GM23338 (cell line): ENCODE data around the gene TBX2. TPM values are rescaled to one million over a fixed set of nuclear protein-coding genes. Genes with fewer than 3 reads are reported as not detected.

Source experiments
- ATAC-seq: fragments of 200-7000 bp; cut with Tn5 transposase; 3 replicates; pipeline ENCODE4 v1.9.1; 2020
- DNase-seq: peaks from one replicate; pipeline ENCODE4 v3.0.0-alpha.2; 2015; ENCODE audit warnings: low spot score
- H2AFZ ChIP-seq: fragments of 200-600 bp; sonication (generic); 2 replicates; pipeline ENCODE4 v1.8.0; 2016; ENCODE audit warnings: antibody characterized with exemption, mild to moderate bottlenecking, moderate library complexity
- H3F3A ChIP-seq: fragments of 200-600 bp; sonication (generic); replicated peaks from 2 replicates; pipeline ENCODE4 v1.8.0; 2017; ENCODE audit warnings: antibody characterized with exemption, mixed run types, low read depth
- H3K27ac ChIP-seq: fragments of 200-600 bp; sonication (generic); 2 replicates; pipeline ENCODE4 v1.6.1; 2016; ENCODE audit warnings: low read depth
- H3K27me3 ChIP-seq: fragments of 200-600 bp; sonication (generic); 2 replicates; pipeline ENCODE4 v1.8.0; 2016; ENCODE audit warnings: mild to moderate bottlenecking, mixed run types, moderate library complexity; ENCODE audit not compliant: insufficient read depth
- H3K36me3 ChIP-seq: fragments of 200-600 bp; sonication (generic); 2 replicates; pipeline ENCODE4 v1.8.0; 2016; ENCODE audit warnings: mild to moderate bottlenecking; ENCODE audit not compliant: insufficient read depth
- H3K4me1 ChIP-seq: fragments of 200-600 bp; sonication (generic); 2 replicates; pipeline ENCODE4 v1.8.0; 2016; ENCODE audit warnings: mild to moderate bottlenecking, moderate library complexity; ENCODE audit not compliant: insufficient read depth
- H3K4me2 ChIP-seq: fragments of 200-600 bp; sonication (generic); 2 replicates; pipeline ENCODE4 v1.7.1; 2017; ENCODE audit warnings: mixed run types
- H3K4me3 ChIP-seq: fragments of 200-600 bp; sonication (generic); 2 replicates; pipeline ENCODE4 v1.6.1; 2016; ENCODE audit warnings: mixed run types
- H3K79me2 ChIP-seq: fragments of 200-600 bp; sonication (generic); replicated peaks from 2 replicates; pipeline ENCODE4 v1.8.0; 2017; ENCODE audit warnings: mild to moderate bottlenecking; ENCODE audit not compliant: insufficient read depth
- H3K9me2 ChIP-seq: fragments of 200-600 bp; sonication (generic); 2 replicates; pipeline ENCODE4 v1.8.0; 2017; ENCODE audit not compliant: insufficient read depth
- H4K20me1 ChIP-seq: fragments of 200-600 bp; sonication (generic); replicated peaks from 2 replicates; pipeline ENCODE4 v1.8.0; 2017; ENCODE audit warnings: mild to moderate bottlenecking; ENCODE audit not compliant: insufficient read depth
- H3K27ac Mint-ChIP-seq: 2 replicates; pipeline ENCODE4 v1.8.0; 2020; ENCODE audit warnings: inconsistent platforms, mild to moderate bottlenecking, moderate library complexity, mixed read lengths
- H3K27me3 Mint-ChIP-seq: 3 replicates; pipeline ENCODE4 v1.8.0; 2022; ENCODE audit warnings: low read depth, mild to moderate bottlenecking, moderate library complexity, mixed read lengths, inconsistent platforms; ENCODE audit not compliant: insufficient read depth, poor library complexity
- H3K36me3 Mint-ChIP-seq: 3 replicates; pipeline ENCODE4 v1.8.0; 2021; ENCODE audit warnings: low read depth, mild to moderate bottlenecking, inconsistent platforms, moderate library complexity, mixed read lengths
- H3K4me1 Mint-ChIP-seq: 3 replicates; pipeline ENCODE4 v1.8.0; 2020; ENCODE audit warnings: mild to moderate bottlenecking, inconsistent platforms, mixed read lengths
- H3K4me3 Mint-ChIP-seq: 3 replicates; pipeline ENCODE4 v1.8.0; 2021; ENCODE audit warnings: moderate library complexity, mild to moderate bottlenecking, inconsistent platforms, mixed read lengths
- H3K9me3 Mint-ChIP-seq: 3 replicates; pipeline ENCODE4 v1.8.0; 2020; ENCODE audit warnings: moderate library complexity, mild to moderate bottlenecking, inconsistent platforms, mixed read lengths
- CREB1 ChIP-seq: fragments of 250-450 bp; sonication (Bioruptor Pico); IDR thresholded peaks from 2 replicates; pipeline ENCODE4 v1.5.0; 2020; ENCODE audit warnings: low read depth, mild to moderate bottlenecking, moderate library complexity
- EZH2 ChIP-seq: fragments of 200-600 bp; sonication (generic); IDR thresholded peaks from one replicate; pipeline ENCODE4 v1.8.0; 2017; ENCODE audit warnings: antibody characterized with exemption, mild to moderate bottlenecking, low read depth; ENCODE audit not compliant: unreplicated experiment
- EZH2phosphoT487 ChIP-seq: fragments of 200-600 bp; sonication (generic); IDR thresholded peaks from one replicate; pipeline ENCODE4 v1.8.1; 2018; ENCODE audit warnings: antibody characterized with exemption; ENCODE audit not compliant: unreplicated experiment
- NANOG ChIP-seq: IDR thresholded peaks from 2 replicates; pipeline ENCODE4 v1.6.1; 2016; ENCODE audit warnings: antibody characterized with exemption, borderline replicate concordance
- STAT1 ChIP-seq: IDR thresholded peaks from one replicate; pipeline ENCODE4 v1.6.1; 2016; ENCODE audit warnings: antibody characterized with exemption; ENCODE audit not compliant: unreplicated experiment
- ZNF331 ChIP-seq: fragments of 250-450 bp; sonication (Bioruptor Pico); IDR thresholded peaks from 2 replicates; pipeline ENCODE4 v1.5.0; 2020; ENCODE audit warnings: low read depth, mild to moderate bottlenecking, moderate library complexity
- polyA plus RNA-seq: library from polyadenylated mRNA; unstranded; fragments of >200 nt; fragmentation: Nextera tagmentation; extraction: Ambion mirVana; gene quantifications from 2 replicates; pipeline ENCODE4 v1.2.1, GENCODE V29; 2016
- total RNA-seq: library from RNA; depleted of rRNA; stranded (reverse); fragments of >200 nt; shearing (Covaris generic); gene quantifications from 2 replicates; pipeline ENCODE4 v1.2.3, GENCODE V29; 2014
- TF ChIP-seq, protein P1 (sequence below), 2 experiments: fragments of 200-600 bp in 1 of 2; sonication (generic) in 1 of 2; conservative IDR thresholded peaks; 2 replicates each; pipeline versions ENCODE4 v1.5.1 to v1.6.1; 2016 to 2017; ENCODE audit warnings: antibody characterized with exemption in 2 of 2, low read depth in 2 of 2, mild to moderate bottlenecking in 2 of 2, moderate library complexity in 1 of 2
- TF ChIP-seq, protein P2 (sequence below): IDR thresholded peaks from one replicate; pipeline ENCODE4 v1.6.1; 2018; ENCODE audit warnings: antibody characterized with exemption; ENCODE audit not compliant: unreplicated experiment
- TF ChIP-seq, protein P3 (sequence below): IDR thresholded peaks from 2 replicates; pipeline ENCODE4 v1.6.1; 2016; ENCODE audit warnings: antibody characterized with exemption

The TBX2 gene
- total and polyA plus RNA-seq, 2 experiments from 2014 or later: not detected

DNA sequence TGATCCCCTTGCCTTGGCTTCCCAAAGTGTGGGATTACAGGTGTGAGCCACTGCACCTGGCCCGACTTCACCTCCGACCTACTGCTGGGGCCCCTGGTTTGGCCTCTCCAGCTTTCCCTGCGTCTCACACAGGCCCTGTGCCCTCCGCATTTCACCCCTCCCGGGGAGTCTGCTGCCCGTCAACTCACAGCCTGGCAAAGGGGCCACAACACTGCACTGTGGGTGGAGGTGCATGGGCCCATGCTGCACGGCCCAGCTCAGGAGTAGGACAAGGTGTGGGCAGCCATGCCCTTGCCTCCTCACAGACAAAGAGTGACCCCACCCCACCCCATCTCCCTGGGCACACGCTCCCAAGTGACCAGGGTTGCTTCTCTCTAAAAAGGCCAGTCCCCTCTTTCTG is 12.6 kb upstream of the TBX2 start:
- no peak overlapping the region for H2AFZ ChIP-seq
- H3K4me2 ChIP-seq: no peak overlapping the region
- Mint-ChIP-seq H3K27me3 (peaks cover 13% of the 10 kb centered on the region), H3K9me3 (no peaks in the 10 kb centered on the region; the same call in 2 of the 3 replicates), H3K36me3 (no peaks in the 10 kb centered on the region), H3K4me3 (no peak overlapping the region), H3K27ac (no peak overlapping the region), H3K4me1 (peaks cover 9% of the 10 kb centered on the region)
- no peaks in the 10 kb centered on the region for H3K4me1 ChIP-seq
- H3K27ac ChIP-seq: no peak overlapping the region
- H3K79me2 ChIP-seq: no peaks in the 10 kb centered on the region
- H3F3A ChIP-seq: no peaks in the 10 kb centered on the region
- TF ChIP-seq STAT1: no peak
- no peak for TF ChIP-seq EZH2phosphoT487
- TF ChIP-seq, protein P1, sequence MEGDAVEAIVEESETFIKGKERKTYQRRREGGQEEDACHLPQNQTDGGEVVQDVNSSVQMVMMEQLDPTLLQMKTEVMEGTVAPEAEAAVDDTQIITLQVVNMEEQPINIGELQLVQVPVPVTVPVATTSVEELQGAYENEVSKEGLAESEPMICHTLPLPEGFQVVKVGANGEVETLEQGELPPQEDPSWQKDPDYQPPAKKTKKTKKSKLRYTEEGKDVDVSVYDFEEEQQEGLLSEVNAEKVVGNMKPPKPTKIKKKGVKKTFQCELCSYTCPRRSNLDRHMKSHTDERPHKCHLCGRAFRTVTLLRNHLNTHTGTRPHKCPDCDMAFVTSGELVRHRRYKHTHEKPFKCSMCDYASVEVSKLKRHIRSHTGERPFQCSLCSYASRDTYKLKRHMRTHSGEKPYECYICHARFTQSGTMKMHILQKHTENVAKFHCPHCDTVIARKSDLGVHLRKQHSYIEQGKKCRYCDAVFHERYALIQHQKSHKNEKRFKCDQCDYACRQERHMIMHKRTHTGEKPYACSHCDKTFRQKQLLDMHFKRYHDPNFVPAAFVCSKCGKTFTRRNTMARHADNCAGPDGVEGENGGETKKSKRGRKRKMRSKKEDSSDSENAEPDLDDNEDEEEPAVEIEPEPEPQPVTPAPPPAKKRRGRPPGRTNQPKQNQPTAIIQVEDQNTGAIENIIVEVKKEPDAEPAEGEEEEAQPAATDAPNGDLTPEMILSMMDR (conservative IDR thresholded peaks at IDR 0.05; ENCODE audit: low read depth in 2 of 2): no peak
- no peak for TF ChIP-seq ZNF331 (CRISPR knock-in tag)
- H3K27me3 ChIP-seq: 0 out of 2 replicates have a peak, but pooled peaks cover under 1% of the 10 kb centered on the region
- no peak for DNase-seq
- H3K4me3 ChIP-seq: no peak overlapping the region
- H3K36me3 ChIP-seq: no peaks in the 10 kb centered on the region
- ATAC-seq: no peak
- H4K20me1 ChIP-seq: no peaks in the 10 kb centered on the region
- no peaks in the 10 kb centered on the region for H3K9me2 ChIP-seq

DNA sequence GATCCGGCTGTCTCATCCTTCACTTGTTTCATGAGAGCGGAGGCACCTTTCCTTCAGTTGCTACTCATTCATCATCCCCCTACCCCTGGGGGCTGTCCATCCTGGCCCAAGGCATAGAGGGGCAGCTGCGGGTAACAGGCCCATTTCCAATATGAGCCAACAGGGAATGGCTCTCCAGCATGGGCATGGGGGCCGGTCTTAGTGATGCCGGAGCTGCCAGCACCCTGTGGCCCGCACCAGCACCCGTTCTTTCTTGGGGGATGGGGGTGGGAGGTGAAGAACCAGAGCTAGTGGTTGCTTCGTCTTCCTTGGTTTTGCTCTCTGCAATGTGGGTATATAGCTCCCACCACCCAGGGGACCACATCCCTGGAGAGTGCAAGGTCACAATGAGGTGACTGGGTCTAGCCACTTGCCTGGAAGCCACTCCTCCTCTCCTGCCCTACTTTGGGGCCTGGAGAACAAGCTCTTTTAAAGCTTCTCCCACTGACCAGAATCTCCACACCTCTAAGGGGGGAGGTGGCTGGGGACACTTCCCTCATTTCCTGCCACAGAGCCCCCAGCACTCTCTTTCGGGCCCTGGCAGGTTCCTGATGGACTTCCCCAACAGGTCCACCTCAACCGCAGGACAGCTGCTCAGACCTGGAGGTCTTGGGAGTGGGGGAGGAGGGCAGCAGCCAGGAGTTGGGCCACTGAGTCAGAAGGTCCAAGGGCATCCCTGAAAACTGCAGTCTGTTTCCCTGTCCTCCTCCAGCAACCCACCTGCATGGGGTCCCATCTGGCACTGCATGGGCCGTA is 11.9 kb upstream of the TBX2 start:
- Histone ChIP-seq H2AFZ (no peak overlapping the region), H4K20me1 (no peaks in the 10 kb centered on the region), H3K4me1 (no peaks in the 10 kb centered on the region), H3K27ac (no peak overlapping the region), H3K36me3 (no peaks in the 10 kb centered on the region), H3K79me2 (no peaks in the 10 kb centered on the region), H3K4me3 (no peak overlapping the region), H3K27me3 (peaks cover 8% of the 10 kb centered on the region; the same call in 1 of the 2 replicates), H3K9me2 (no peaks in the 10 kb centered on the region), H3F3A (no peaks in the 10 kb centered on the region), H3K4me2 (no peak overlapping the region)
- Mint-ChIP-seq H3K4me1 (peaks cover 9% of the 10 kb centered on the region), H3K36me3 (no peaks in the 10 kb centered on the region), H3K27me3 (peaks cover 15% of the 10 kb centered on the region), H3K27ac (no peak overlapping the region), H3K4me3 (no peak overlapping the region), H3K9me3 (no peaks in the 10 kb centered on the region; the same call in 2 of the 3 replicates)
- DNase-seq (no peak), ATAC-seq (no peak)
- TF ChIP-seq CREB1 (CRISPR knock-in tag) (no peak), EZH2 (no peak), ZNF331 (CRISPR knock-in tag) (no peak), EZH2phosphoT487 (no peak), NANOG (no peak), STAT1 (no peak)
- TF ChIP-seq, protein P1 (conservative IDR thresholded peaks at IDR 0.05; ENCODE audit: low read depth in 2 of 2): no peak
- TF ChIP-seq, protein P2, sequence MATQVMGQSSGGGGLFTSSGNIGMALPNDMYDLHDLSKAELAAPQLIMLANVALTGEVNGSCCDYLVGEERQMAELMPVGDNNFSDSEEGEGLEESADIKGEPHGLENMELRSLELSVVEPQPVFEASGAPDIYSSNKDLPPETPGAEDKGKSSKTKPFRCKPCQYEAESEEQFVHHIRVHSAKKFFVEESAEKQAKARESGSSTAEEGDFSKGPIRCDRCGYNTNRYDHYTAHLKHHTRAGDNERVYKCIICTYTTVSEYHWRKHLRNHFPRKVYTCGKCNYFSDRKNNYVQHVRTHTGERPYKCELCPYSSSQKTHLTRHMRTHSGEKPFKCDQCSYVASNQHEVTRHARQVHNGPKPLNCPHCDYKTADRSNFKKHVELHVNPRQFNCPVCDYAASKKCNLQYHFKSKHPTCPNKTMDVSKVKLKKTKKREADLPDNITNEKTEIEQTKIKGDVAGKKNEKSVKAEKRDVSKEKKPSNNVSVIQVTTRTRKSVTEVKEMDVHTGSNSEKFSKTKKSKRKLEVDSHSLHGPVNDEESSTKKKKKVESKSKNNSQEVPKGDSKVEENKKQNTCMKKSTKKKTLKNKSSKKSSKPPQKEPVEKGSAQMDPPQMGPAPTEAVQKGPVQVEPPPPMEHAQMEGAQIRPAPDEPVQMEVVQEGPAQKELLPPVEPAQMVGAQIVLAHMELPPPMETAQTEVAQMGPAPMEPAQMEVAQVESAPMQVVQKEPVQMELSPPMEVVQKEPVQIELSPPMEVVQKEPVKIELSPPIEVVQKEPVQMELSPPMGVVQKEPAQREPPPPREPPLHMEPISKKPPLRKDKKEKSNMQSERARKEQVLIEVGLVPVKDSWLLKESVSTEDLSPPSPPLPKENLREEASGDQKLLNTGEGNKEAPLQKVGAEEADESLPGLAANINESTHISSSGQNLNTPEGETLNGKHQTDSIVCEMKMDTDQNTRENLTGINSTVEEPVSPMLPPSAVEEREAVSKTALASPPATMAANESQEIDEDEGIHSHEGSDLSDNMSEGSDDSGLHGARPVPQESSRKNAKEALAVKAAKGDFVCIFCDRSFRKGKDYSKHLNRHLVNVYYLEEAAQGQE: no peak
- TF ChIP-seq, protein P3, sequence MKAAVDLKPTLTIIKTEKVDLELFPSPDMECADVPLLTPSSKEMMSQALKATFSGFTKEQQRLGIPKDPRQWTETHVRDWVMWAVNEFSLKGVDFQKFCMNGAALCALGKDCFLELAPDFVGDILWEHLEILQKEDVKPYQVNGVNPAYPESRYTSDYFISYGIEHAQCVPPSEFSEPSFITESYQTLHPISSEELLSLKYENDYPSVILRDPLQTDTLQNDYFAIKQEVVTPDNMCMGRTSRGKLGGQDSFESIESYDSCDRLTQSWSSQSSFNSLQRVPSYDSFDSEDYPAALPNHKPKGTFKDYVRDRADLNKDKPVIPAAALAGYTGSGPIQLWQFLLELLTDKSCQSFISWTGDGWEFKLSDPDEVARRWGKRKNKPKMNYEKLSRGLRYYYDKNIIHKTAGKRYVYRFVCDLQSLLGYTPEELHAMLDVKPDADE: no peak
